ENCODE measurements around the gene NDUFA5.
"Not testable (repeated sequence)": the region's sequence is repeated elsewhere in the genome, so short reads cannot be mapped to it uniquely, and the experiment has no call there.

The NDUFA5 gene

GRCh38 chr7:123528265-123528664, 29.4 kb downstream of the NDUFA5 start:
- TF ChIP-seq TARDBP (IDR thresholded peaks at IDR 0.05) (no peak), ELF4 (IDR thresholded peaks at IDR 0.05) (no peak), FOXA1 (IDR thresholded peaks at IDR 0.05) (no peak)
- ChIA-PET POLR2A (interaction anchor here (0.9 to 1.2 kb wide), 2 partner anchors 29 to 213 kb away, joined by 4 read pairs; partner anchors contain the start of gene NDUFA5), CTCF (interaction anchor here (0.9 to 1.5 kb wide), 2 partner anchors 34 to 36 kb away, joined by 3 read pairs; no protein-coding TSS in a partner anchor)
- DNase-seq (ENCODE audit: extremely low spot score): no peak

- peak; percentile 44 for TF ChIP-seq L3MBTL2 (conservative IDR thresholded peaks at IDR 0.05)
- DNase-seq (ENCODE audit: extremely low spot score): not testable (repeated sequence)
- POLR2A ChIA-PET: interaction anchor here (0.9 to 1.2 kb wide), 2 partner anchors 30 to 214 kb away, joined by 4 read pairs; partner anchors contain the start of gene NDUFA5
- CTCF ChIA-PET: interaction anchor here (0.7 to 1.5 kb wide), 2 partner anchors 35 to 1410 kb away, joined by 3 read pairs; no protein-coding TSS in a partner anchor
Observed at GRCh38 chr7:123527712-123528225, 29.8 kb downstream of the NDUFA5 start.

DNA sequence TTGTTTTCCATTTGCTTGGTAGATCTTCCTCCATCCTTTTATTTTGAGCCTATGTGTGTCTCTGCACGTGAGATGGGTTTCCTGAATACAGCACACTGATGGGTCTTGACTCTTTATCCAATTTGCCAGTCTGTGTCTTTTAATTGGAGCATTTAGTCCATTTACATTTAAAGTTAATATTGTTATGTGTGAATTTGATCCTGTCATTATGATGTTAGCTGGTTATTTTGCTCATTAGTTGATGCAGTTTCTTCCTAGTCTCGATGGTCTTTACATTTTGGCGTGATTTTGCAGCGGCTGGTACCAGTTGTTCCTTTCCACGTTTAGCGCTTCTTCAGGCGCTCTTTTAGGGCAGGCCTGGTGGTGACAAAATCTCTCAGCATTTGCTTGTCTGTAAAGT, 31.1 kb downstream of the NDUFA5 start:
- CTCF ChIA-PET; DNase-seq (ENCODE audit: extremely low spot score); POLR2A ChIA-PET: not testable (repeated sequence)

GRCh38 chr7:123522066-123522465, 35.6 kb downstream of the NDUFA5 start:
- CTCF ChIA-PET: no interaction called here
- TF ChIP-seq FOXK2 (IDR thresholded peaks at IDR 0.05) (no peak), SUZ12 (IDR thresholded peaks at IDR 0.05) (no peak), TARDBP (IDR thresholded peaks at IDR 0.05) (no peak)
- POLR2A ChIA-PET: no interaction called here
- DNase-seq (ENCODE audit: extremely low spot score): no peak

DNA sequence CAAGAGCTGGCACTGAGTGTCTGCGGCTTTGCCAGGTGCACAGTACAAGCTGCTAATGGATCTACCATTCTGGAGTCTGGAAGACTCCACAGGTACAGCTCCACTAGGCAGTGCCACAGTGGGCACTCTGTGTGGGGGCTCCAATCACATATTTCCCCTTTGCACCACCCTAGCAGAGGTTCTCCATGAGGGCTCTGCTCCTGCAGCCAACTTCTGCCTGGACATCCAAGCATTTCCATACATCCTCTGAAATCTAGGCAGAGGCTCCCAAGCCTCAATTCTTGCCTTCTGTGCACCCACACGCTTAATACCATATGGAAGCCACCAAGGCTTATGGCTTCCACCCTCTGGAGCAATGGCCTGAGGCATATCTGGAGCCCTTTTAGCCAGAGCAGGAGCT, 52.4 kb downstream of the NDUFA5 start:
- ChIA-PET POLR2A (no interaction called here), CTCF (no interaction called here)
- TF ChIP-seq ZNF384 (IDR thresholded peaks at IDR 0.05) (no peak), NFRKB (IDR thresholded peaks at IDR 0.05) (no peak), CTBP1 (IDR thresholded peaks at IDR 0.05; ENCODE audit: borderline replicate concordance) (no peak), TARDBP (IDR thresholded peaks at IDR 0.05) (no peak), L3MBTL2 (conservative IDR thresholded peaks at IDR 0.05) (no peak), SP1 (IDR thresholded peaks at IDR 0.05) (no peak), FOXK2 (IDR thresholded peaks at IDR 0.05) (no peak), ELF4 (IDR thresholded peaks at IDR 0.05) (no peak), ARNT (IDR thresholded peaks at IDR 0.05) (no peak), SUZ12 (IDR thresholded peaks at IDR 0.05) (no peak), HDGF (IDR thresholded peaks at IDR 0.05; ENCODE audit: borderline replicate concordance) (no peak), BHLHE40 (IDR thresholded peaks at IDR 0.05; ENCODE audit: borderline replicate concordance) (no peak)
- DNase-seq (ENCODE audit: extremely low spot score): no peak

DNA sequence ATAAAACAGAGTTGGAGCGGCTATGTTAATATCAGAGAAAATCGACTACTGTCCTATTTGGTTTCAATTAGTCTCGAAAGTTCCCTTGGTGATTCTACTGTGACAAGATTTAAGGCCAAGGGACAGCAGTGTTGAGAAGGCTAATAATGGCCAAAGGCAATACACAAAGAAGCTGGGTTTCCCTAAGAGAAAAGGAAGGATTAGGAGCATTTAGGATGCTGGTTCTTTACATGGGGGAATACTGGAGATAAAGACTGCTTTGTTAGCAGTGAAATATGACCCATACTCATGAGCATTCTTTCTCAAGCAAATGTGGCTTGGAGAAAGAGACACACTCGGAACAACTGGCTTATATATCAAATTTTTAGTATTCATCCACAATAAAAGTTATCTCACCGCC, 55.4 kb downstream of the NDUFA5 start:
- DNase-seq (ENCODE audit: extremely low spot score): no peak
- ChIA-PET CTCF (interaction anchor here (1.3 kb wide), 1 partner anchor 8 kb away, joined by 3 read pairs; no protein-coding TSS in a partner anchor), POLR2A (no interaction called here)
- TF ChIP-seq L3MBTL2 (conservative IDR thresholded peaks at IDR 0.05): no peak
- TF ChIP-seq ARNT (IDR thresholded peaks at IDR 0.05): no peak
- no peak for TF ChIP-seq SUZ12 (IDR thresholded peaks at IDR 0.05)
- no peak for TF ChIP-seq LEF1 (IDR thresholded peaks at IDR 0.05; ENCODE audit: borderline replicate concordance)
- no peak for TF ChIP-seq HDGF (IDR thresholded peaks at IDR 0.05; ENCODE audit: borderline replicate concordance)
- no peak for TF ChIP-seq BHLHE40 (IDR thresholded peaks at IDR 0.05; ENCODE audit: borderline replicate concordance)
- no peak for TF ChIP-seq FOXK2 (IDR thresholded peaks at IDR 0.05)
- no peak for TF ChIP-seq TARDBP (IDR thresholded peaks at IDR 0.05)
- no peak for TF ChIP-seq ZNF384 (IDR thresholded peaks at IDR 0.05)
- no peak for TF ChIP-seq NFRKB (IDR thresholded peaks at IDR 0.05)
- TF ChIP-seq FOXA1 (IDR thresholded peaks at IDR 0.05): no peak

DNA sequence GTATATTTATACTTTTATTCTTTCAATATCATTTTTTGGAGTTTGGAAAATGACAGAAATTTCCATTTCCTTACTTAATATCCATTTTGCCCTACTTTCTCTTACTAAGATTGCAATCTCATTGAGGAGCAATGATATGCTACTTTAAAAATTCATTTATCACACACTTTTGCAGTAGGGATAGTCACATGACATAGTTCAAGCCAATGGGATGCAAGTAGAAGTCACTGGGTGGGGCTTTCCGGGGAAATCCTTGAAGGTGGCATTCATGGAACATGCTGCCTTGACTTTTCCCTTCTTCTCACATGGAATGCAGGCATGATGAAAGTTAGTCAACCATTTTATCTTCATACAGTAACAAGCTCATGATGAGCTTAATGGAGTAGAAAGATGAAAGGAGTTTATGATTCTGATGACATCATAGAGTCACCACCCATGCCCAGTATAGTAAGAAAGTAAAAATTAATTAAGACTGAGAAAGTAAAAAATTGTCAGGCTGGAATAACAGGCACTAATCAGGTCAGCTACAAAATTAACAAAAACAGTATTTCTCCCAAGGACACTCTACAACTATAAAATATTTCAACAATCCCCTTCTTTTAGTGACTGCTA, 56.6 kb downstream of the NDUFA5 start:
- TF ChIP-seq HDGF (IDR thresholded peaks at IDR 0.05; ENCODE audit: borderline replicate concordance) (no peak), BHLHE40 (IDR thresholded peaks at IDR 0.05; ENCODE audit: borderline replicate concordance) (no peak), PKNOX1 (IDR thresholded peaks at IDR 0.05) (no peak), FOXA1 (IDR thresholded peaks at IDR 0.05) (no peak), SP1 (IDR thresholded peaks at IDR 0.05) (no peak), TARDBP (IDR thresholded peaks at IDR 0.05) (no peak), LEF1 (IDR thresholded peaks at IDR 0.05; ENCODE audit: borderline replicate concordance) (no peak), ZNF384 (IDR thresholded peaks at IDR 0.05) (no peak), FOXM1 (IDR thresholded peaks at IDR 0.05; ENCODE audit: borderline replicate concordance) (no peak)
- DNase-seq (ENCODE audit: extremely low spot score): no peak
- CTCF ChIA-PET: no interaction called here
- POLR2A ChIA-PET: no interaction called here

GRCh38 chr7:123499211-123499970, 58.2 kb downstream of the NDUFA5 start:
- POLR2A ChIA-PET: no interaction called here
- no peak for DNase-seq (ENCODE audit: extremely low spot score)
- CTCF ChIA-PET: interaction anchor here (0.7 kb wide), 1 partner anchor 144 kb away, joined by 3 read pairs; no protein-coding TSS in a partner anchor
- TF ChIP-seq BHLHE40 (IDR thresholded peaks at IDR 0.05; ENCODE audit: borderline replicate concordance) (no peak), L3MBTL2 (conservative IDR thresholded peaks at IDR 0.05) (no peak), CTBP1 (IDR thresholded peaks at IDR 0.05; ENCODE audit: borderline replicate concordance) (no peak), FOXM1 (IDR thresholded peaks at IDR 0.05; ENCODE audit: borderline replicate concordance) (no peak), HDGF (IDR thresholded peaks at IDR 0.05; ENCODE audit: borderline replicate concordance) (no peak), ARNT (IDR thresholded peaks at IDR 0.05) (no peak), FOXA1 (IDR thresholded peaks at IDR 0.05) (no peak), SUZ12 (IDR thresholded peaks at IDR 0.05) (no peak), ELF4 (IDR thresholded peaks at IDR 0.05) (no peak), ZNF384 (IDR thresholded peaks at IDR 0.05) (no peak)

Data from HEK293T (cell line).